H9 (cell line): ENCODE data around the gene PLN. TPM values are rescaled to one million over a fixed set of nuclear protein-coding genes. Genes with fewer than 3 reads are reported as not detected.

Experiments used
- DNase-seq: peaks from one replicate; pipeline ENCODE4 v3.0.0-alpha.2; 2017
- H2AFZ ChIP-seq: one replicate; pipeline ENCODE4 v1.6.1; 2013; ENCODE audit warnings: mild to moderate bottlenecking, low read length, control low read depth, moderate library complexity
- H2AK5ac ChIP-seq: 2 replicates; pipeline ENCODE4 v1.6.1; 2013; ENCODE audit warnings: low read length, control low read depth, mixed read lengths; ENCODE audit not compliant: insufficient read length
- H2BK120ac ChIP-seq: one replicate; pipeline ENCODE4 v1.6.1; 2013; ENCODE audit warnings: low read depth, mild to moderate bottlenecking, low read length, control low read depth, inconsistent platforms; ENCODE audit not compliant: poor library complexity, severe bottlenecking
- H2BK12ac ChIP-seq: 2 replicates; pipeline ENCODE4 v1.6.1; 2013; ENCODE audit warnings: low read length, control low read depth, mixed read lengths, low read depth; ENCODE audit not compliant: insufficient read length
- H2BK15ac ChIP-seq: 2 replicates; pipeline ENCODE4 v1.6.1; 2013; ENCODE audit warnings: low read depth, low read length, control low read depth
- H2BK20ac ChIP-seq: one replicate; pipeline ENCODE4 v1.6.1; 2013; ENCODE audit warnings: low read depth, mild to moderate bottlenecking, low read length, control low read depth, inconsistent platforms; ENCODE audit not compliant: poor library complexity, severe bottlenecking
- H2BK5ac ChIP-seq: 2 replicates; pipeline ENCODE4 v1.6.1; 2013; ENCODE audit warnings: low read length, control low read depth, mixed read lengths; ENCODE audit not compliant: insufficient read length
- H3K14ac ChIP-seq: 2 replicates; pipeline ENCODE4 v1.6.1; 2013; ENCODE audit warnings: low read length, control low read depth; ENCODE audit not compliant: insufficient read depth
- H3K18ac ChIP-seq: 2 replicates; pipeline ENCODE4 v1.6.1; 2013; ENCODE audit warnings: low read depth, mild to moderate bottlenecking, mixed read lengths, low read length, control low read depth; ENCODE audit not compliant: insufficient read length
- H3K23ac ChIP-seq: 2 replicates; pipeline ENCODE4 v1.6.1; 2013; ENCODE audit warnings: low read length, control low read depth, mixed read lengths, low read depth; ENCODE audit not compliant: insufficient read length
- H3K23me2 ChIP-seq: 2 replicates; pipeline ENCODE4 v1.6.1; 2013; ENCODE audit warnings: low read depth, mild to moderate bottlenecking, mixed read lengths, low read length, control low read depth; ENCODE audit not compliant: insufficient read length, poor library complexity, severe bottlenecking
- H3K27ac ChIP-seq: 2 replicates; pipeline ENCODE4 v1.5.1; 2013; ENCODE audit warnings: low read length, control low read depth, mixed read lengths, low read depth; ENCODE audit not compliant: insufficient read length
- H3K27me3 ChIP-seq: 2 replicates; pipeline ENCODE4 v1.6.1; 2013; ENCODE audit warnings: low read length, control low read depth, inconsistent platforms; ENCODE audit not compliant: insufficient read depth
- H3K4ac ChIP-seq: 2 replicates; pipeline ENCODE4 v1.6.1; 2013; ENCODE audit warnings: low read depth, mild to moderate bottlenecking, control low read depth, inconsistent platforms, low read length, moderate library complexity
- H3K4me1 ChIP-seq: 2 replicates; pipeline ENCODE4 v1.6.1; 2013; ENCODE audit warnings: low read length, control low read depth, inconsistent platforms; ENCODE audit not compliant: insufficient read depth
- H3K4me2 ChIP-seq: 2 replicates; pipeline ENCODE4 v1.6.1; 2013; ENCODE audit warnings: low read length, control low read depth, mixed read lengths; ENCODE audit not compliant: insufficient read length, insufficient read depth
- H3K56ac ChIP-seq: 2 replicates; pipeline ENCODE4 v1.6.1; 2013; ENCODE audit warnings: low read depth, mild to moderate bottlenecking, mixed read lengths, low read length, control low read depth; ENCODE audit not compliant: insufficient read length
- H3K79me1 ChIP-seq: 2 replicates; pipeline ENCODE4 v1.6.1; 2013; ENCODE audit warnings: low read depth, mild to moderate bottlenecking, moderate library complexity, low read length, control low read depth, inconsistent platforms; ENCODE audit not compliant: insufficient read depth, poor library complexity, severe bottlenecking
- H3K79me2 ChIP-seq: 2 replicates; pipeline ENCODE4 v1.6.1; 2013; ENCODE audit warnings: low read length, control low read depth, inconsistent platforms; ENCODE audit not compliant: insufficient read depth
- H3K9ac ChIP-seq: 2 replicates; pipeline ENCODE4 v1.6.1; 2013; ENCODE audit warnings: low read length, control low read depth, mixed read lengths; ENCODE audit not compliant: insufficient read length; ENCODE audit errors: extremely low read depth
- H3K9me3 ChIP-seq: one replicate; pipeline ENCODE4 v1.6.1; 2013; ENCODE audit warnings: low read depth, low read length, inconsistent platforms; ENCODE audit not compliant: control insufficient read depth
- H3T11ph ChIP-seq: one replicate; pipeline ENCODE4 v1.6.1; 2013; ENCODE audit warnings: mild to moderate bottlenecking, low read length, control low read depth, inconsistent platforms
- H4K20me1 ChIP-seq: one replicate; pipeline ENCODE4 v1.6.1; 2013; ENCODE audit not compliant: control insufficient read depth, insufficient read length, insufficient read depth
- H4K5ac ChIP-seq: 2 replicates; pipeline ENCODE4 v1.6.1; 2013; ENCODE audit warnings: low read depth, mild to moderate bottlenecking, mixed read lengths, low read length, control low read depth; ENCODE audit not compliant: insufficient read length
- H4K8ac ChIP-seq: replicated peaks from 2 replicates; pipeline ENCODE4 v1.6.1; 2013; ENCODE audit warnings: low read length, control low read depth, mixed read lengths, low read depth; ENCODE audit not compliant: insufficient read length
- H4K91ac ChIP-seq: 2 replicates; pipeline ENCODE4 v1.6.1; 2013; ENCODE audit warnings: low read depth, mild to moderate bottlenecking, moderate library complexity, mixed read lengths, low read length, control low read depth; ENCODE audit not compliant: insufficient read length
- H3K27ac Mint-ChIP-seq, 3 experiments: 2 replicates in 2 of 3; 3 replicates in 1 of 3; pipeline ENCODE4 v1.8.0; 2020 to 2021; ENCODE audit warnings: mixed read lengths in 3 of 3, mild to moderate bottlenecking in 1 of 3, moderate library complexity in 1 of 3
- H3K27me3 Mint-ChIP-seq: 2 replicates; pipeline ENCODE4 v1.8.0; 2021; ENCODE audit warnings: low read depth, mild to moderate bottlenecking, moderate library complexity, mixed read lengths
- H3K36me3 Mint-ChIP-seq, 3 experiments: 2 replicates in 2 of 3; 3 replicates in 1 of 3; pipeline ENCODE4 v1.8.0; 2020 to 2021; ENCODE audit warnings: low read depth in 3 of 3, mixed read lengths in 3 of 3; ENCODE audit not compliant: insufficient read depth in 1 of 3
- H3K4me1 Mint-ChIP-seq, 2 experiments: 2 replicates each; pipeline ENCODE4 v1.8.0; 2020; ENCODE audit warnings: mixed read lengths in 2 of 2
- H3K4me3 Mint-ChIP-seq, 2 experiments: 2 replicates in 1 of 2; 3 replicates in 1 of 2; pipeline ENCODE4 v1.8.0; 2020 to 2021; ENCODE audit warnings: mild to moderate bottlenecking in 2 of 2, mixed read lengths in 2 of 2, moderate library complexity in 1 of 2
- H3K9me3 Mint-ChIP-seq, 2 experiments: 2 replicates in 1 of 2; 3 replicates in 1 of 2; pipeline ENCODE4 v1.8.0; 2020; ENCODE audit warnings: mild to moderate bottlenecking in 2 of 2, mixed read lengths in 2 of 2, moderate library complexity in 1 of 2
- CTCF ChIP-seq: fragments of 200-600 bp; sonication (generic); conservative IDR thresholded peaks from 3 replicates; pipeline ENCODE4 v1.8.0; 2021; ENCODE audit warnings: antibody characterized with exemption, mild to moderate bottlenecking
- WGBS: extraction: QIAGEN DNeasy Blood & Tissue Kit; methylation state at CpG from one replicate; pipeline ENCODE4 v1.1.7; 2013; ENCODE audit warnings: missing lambda C conversion rate, low lambda C conversion rate, mixed read lengths; ENCODE audit not compliant: insufficient read length; ENCODE audit errors: extremely low coverage; 5-methylcytosine and 5-hydroxymethylcytosine counted together
- total RNA-seq: library from RNA; stranded (reverse); gene quantifications from 2 replicates; pipeline ENCODE4 v1.2.1, GENCODE V29; 2021

PLN gene
- total RNA-seq, 1 experiment from 2014 or later, result not detected

- H3K56ac ChIP-seq, result no peak overlapping the region
- no peak overlapping the region for H2AFZ ChIP-seq
- H4K20me1 ChIP-seq, result no peaks in the 10 kb centered on the region
- no peaks in the 10 kb centered on the region for H3K23me2 ChIP-seq
- TF ChIP-seq CTCF, result no peak
- H2BK20ac ChIP-seq, result no peak overlapping the region
- no peak overlapping the region for H2BK15ac ChIP-seq
- no peak overlapping the region for H2BK12ac ChIP-seq
- no peak overlapping the region for H3K27ac ChIP-seq
- WGBS, result no CpG with 5 or more reads among the region's 2 CpGs
- H3K4me1 Mint-ChIP-seq, result no peaks in the 10 kb centered on the region
- H3K36me3 Mint-ChIP-seq, result no peaks in the 10 kb centered on the region
- no peak overlapping the region for H3K23ac ChIP-seq
- DNase-seq, result no peak
- no peaks in the 10 kb centered on the region for H3K9me3 ChIP-seq
- no peaks in the 10 kb centered on the region for H3K9me3 Mint-ChIP-seq
- no peaks in the 10 kb centered on the region for H3K79me1 ChIP-seq
- no peaks in the 10 kb centered on the region for H3K79me2 ChIP-seq
- no peak overlapping the region for H3K9ac ChIP-seq
- no peak overlapping the region for H4K5ac ChIP-seq
- H3K27ac Mint-ChIP-seq, result no peak overlapping the region
- no peak overlapping the region for H2BK5ac ChIP-seq
- no peak overlapping the region for H3K4ac ChIP-seq
- H3K4me2 ChIP-seq, result no peak overlapping the region
- H3K4me3 Mint-ChIP-seq, result no peak overlapping the region
- no peak overlapping the region for H2BK120ac ChIP-seq
- H3K18ac ChIP-seq, result no peak overlapping the region
- no peak overlapping the region for H3T11ph ChIP-seq
- no peaks in the 10 kb centered on the region for H3K27me3 Mint-ChIP-seq
- H4K91ac ChIP-seq, result no peak overlapping the region
- H3K4me1 ChIP-seq, result no peaks in the 10 kb centered on the region
- no peaks in the 10 kb centered on the region for H3K27me3 ChIP-seq
- H3K14ac ChIP-seq, result no peak overlapping the region
- H4K8ac ChIP-seq, result no peak overlapping the region
- H2AK5ac ChIP-seq, result no peak overlapping the region
These were observed 11.6 kb upstream of the PLN start for GRCh38 chr6:118536478-118536877.
